Measurements from ENCODE around the gene FBXL3.

DNA sequence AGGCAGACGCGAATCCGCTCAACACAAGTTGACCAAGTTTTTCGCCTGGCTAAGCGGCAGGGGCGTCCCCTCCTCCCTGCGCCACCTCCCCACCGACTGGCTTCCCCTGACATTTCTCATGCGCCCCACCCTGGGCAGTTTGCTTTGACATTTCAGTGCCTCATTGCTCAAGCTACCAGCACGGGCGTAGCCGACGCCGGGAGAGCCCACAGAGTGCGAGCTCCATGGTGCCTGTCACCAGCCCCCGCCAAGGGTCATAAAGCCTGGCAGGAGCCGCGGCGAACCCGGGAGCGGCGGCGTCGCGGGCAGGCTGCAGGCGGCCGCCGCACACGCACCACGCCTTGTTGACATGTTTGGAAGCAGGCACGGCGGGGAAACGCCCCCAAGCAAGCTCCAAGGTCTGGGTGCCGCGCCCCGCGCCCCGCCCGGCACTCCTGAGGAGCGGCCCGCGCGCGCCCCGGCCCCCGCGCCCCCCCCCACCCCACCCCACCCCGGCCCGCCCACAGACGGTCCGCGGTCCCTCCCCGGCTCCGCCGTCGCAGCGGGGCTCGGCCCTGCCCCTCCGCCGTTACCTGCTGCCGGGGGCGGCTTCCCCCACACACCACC lies 601 bp downstream of the FBXL3 start:
- TF ChIP-seq, protein P1, sequence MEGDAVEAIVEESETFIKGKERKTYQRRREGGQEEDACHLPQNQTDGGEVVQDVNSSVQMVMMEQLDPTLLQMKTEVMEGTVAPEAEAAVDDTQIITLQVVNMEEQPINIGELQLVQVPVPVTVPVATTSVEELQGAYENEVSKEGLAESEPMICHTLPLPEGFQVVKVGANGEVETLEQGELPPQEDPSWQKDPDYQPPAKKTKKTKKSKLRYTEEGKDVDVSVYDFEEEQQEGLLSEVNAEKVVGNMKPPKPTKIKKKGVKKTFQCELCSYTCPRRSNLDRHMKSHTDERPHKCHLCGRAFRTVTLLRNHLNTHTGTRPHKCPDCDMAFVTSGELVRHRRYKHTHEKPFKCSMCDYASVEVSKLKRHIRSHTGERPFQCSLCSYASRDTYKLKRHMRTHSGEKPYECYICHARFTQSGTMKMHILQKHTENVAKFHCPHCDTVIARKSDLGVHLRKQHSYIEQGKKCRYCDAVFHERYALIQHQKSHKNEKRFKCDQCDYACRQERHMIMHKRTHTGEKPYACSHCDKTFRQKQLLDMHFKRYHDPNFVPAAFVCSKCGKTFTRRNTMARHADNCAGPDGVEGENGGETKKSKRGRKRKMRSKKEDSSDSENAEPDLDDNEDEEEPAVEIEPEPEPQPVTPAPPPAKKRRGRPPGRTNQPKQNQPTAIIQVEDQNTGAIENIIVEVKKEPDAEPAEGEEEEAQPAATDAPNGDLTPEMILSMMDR (IDR thresholded peaks at IDR 0.05) = no peak
- TF ChIP-seq POLR2AphosphoS5 (IDR thresholded peaks at IDR 0.05) (peak in 3 of 4 donors; percentile 36 to 62 (median 62)), POLR2A (IDR thresholded peaks at IDR 0.05) (no peak)

All from sigmoid colon (tissue), 4 donors.